GM19467 (cell line): ENCODE measurements around the gene BTBD6.
A peak's percentile ranks its signal among the peaks of the same experiment; 100 is the strongest.

Experiments used
- ATAC-seq: cut with Tn5 transposase; IDR thresholded peaks from one replicate; pipeline ENCODE4 v1.9.1; 2021; ENCODE audit warnings: mild to moderate bottlenecking, moderate library complexity; ENCODE audit not compliant: unreplicated experiment

Gene BTBD6

DNA sequence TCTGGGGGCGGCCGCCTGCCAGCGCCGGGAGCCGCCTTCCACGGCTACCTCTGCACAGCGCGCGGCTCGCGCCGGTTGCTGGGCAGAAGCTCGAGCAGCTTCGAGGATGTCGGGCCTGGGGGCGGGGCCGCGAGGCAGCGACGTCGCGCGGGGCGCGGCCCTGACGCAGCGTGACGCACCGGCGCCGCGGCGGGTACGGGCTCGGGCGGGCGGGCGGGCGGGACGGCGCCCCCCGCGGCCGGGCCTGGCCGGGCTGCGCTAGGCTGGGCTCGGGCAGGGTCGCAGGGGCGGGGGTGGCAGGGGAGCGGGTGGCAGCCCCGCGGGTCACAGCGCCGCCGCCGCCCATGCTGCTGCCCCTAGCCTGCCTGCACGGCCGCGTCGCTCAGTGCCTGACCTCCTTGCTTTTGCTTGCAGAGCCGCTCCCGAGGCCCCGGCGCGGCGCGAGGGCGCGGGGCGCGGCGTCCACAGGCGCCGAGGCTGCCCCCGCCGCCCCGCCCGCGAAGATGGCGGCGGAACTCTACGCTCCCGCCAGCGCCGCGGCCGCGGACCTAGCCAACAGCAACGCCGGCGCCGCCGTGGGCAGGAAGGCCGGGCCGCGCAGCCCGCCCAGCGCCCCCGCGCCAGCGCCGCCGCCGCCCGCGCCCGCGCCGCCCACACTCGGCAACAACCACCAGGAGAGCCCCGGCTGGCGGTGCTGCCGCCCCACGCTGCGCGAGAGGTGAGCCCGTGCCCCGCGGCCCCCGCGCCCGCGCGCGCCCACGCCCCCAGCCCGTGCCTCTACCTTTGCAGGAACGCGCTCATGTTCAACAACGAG, at the start of gene BTBD6:
Gene BTBD6, plus strand, starts transcription at position 166 of the 814 bp plus-strand sequence. Its CDS starts 179 bp downstream, at position 345.
- ATAC-seq, result peak; percentile 68

GRCh38 chr14:105198588-105198987, 49.7 kb upstream of the BTBD6 start:
- ATAC-seq, result no peak

GRCh38 chr14:105199093-105199492, 49.2 kb upstream of the BTBD6 start:
- no peak for ATAC-seq

DNA sequence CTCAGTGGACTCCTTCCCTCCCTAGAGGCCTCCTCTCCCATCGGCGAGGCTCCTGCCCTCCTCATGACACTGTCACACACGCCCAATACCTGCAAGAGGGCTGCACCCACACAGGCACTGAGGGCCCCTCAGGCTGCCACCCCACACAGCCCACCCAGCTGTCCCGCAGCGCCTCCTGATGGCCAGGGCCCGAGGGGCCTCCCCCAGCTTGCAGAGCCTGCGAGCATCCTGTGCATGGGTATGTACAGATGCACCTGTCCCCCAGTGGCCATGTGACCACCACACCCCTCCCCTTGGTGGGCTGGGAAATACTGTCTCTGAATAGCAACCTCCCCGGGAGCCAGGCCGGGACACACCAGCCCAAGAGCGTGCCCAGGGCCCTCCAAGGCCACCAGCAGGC, 48.3 kb upstream of the BTBD6 start:
- no peak for ATAC-seq

- no peak for ATAC-seq
Observed at GRCh38 chr14:105200641-105201040, 47.7 kb upstream of the BTBD6 start.

DNA sequence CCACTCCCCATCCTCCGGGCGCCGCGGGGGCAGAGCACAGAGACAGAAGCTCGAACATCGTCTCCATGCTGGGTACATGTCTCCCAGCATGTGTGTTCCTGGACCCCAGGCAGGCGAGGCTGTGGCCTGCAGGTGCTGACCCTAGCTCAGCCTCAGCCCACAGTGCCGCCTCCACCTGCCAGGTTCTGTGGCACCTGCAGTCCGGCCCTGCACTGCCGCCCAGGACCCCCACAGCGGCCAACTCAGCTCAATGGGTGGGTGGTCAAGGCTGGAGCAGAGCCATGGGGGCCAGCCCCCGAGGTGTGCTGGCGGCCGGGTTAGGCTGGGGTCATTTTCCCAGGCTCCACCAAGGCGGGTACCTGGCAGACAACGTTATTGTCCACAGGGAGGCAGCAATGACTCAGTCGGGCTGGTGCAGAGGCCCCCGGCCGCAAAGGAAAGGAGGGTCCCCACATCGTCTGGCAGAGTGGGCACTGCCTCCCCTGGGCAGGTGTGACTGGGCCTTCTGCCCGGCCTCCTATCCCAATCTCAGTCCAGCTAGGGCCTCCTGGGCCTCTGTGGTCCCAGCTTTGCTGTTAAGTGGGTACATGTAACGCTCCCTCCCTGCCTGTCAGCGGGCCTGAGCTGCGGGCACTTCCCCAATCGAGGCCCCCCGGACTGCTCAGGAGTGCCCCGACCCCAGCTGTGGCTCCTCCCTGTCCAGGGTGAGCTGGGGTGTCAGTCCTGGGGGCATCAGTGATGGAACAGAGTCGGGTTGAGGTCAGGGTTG, 47.0 kb upstream of the BTBD6 start:
- no peak for ATAC-seq

DNA sequence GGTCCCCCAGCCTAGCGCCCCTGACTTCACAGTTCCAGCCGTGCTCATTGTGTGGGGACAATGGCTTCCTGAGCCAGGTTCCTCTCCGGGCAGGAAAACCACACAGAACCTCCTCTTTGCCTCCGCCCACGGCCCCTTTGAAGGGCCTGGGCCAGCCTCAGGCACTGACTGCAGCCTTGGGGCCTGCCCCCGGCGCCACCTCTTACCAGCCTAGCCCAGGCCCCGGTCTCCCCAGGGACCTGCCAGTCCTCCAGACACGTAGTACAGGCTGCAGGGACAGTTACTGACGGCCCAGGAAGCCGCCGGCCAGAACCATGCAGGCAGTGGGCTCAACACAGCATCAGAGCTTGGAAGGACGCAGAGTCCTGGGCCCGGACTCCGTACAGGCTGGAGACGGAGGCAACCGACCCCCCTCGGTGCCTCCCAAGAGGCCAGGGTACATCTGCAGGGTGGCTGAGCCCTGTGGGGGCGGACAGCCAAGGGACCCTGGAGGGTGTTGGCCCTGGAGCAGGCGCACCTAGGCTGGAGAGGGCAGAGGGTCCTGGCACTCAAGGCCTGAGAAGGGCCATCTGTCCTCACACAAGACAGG, 46.3 kb upstream of the BTBD6 start:
- no peak for ATAC-seq

GRCh38 chr14:105203057-105203531, 45.2 kb upstream of the BTBD6 start:
- no peak for ATAC-seq

GRCh38 chr14:105203701-105204100, 44.6 kb upstream of the BTBD6 start:
- no peak for ATAC-seq

- ATAC-seq, result no peak
Observed at GRCh38 chr14:105204206-105204930, 44.0 kb upstream of the BTBD6 start.

- no peak for ATAC-seq
Observed at GRCh38 chr14:105204931-105205672, 43.2 kb upstream of the BTBD6 start.

GRCh38 chr14:105205673-105206208, 42.6 kb upstream of the BTBD6 start:
- ATAC-seq, result no peak

GRCh38 chr14:105206873-105207272, 41.5 kb upstream of the BTBD6 start:
- ATAC-seq, result no peak

GRCh38 chr14:105207460-105207901, 40.9 kb upstream of the BTBD6 start:
- no peak for ATAC-seq

DNA sequence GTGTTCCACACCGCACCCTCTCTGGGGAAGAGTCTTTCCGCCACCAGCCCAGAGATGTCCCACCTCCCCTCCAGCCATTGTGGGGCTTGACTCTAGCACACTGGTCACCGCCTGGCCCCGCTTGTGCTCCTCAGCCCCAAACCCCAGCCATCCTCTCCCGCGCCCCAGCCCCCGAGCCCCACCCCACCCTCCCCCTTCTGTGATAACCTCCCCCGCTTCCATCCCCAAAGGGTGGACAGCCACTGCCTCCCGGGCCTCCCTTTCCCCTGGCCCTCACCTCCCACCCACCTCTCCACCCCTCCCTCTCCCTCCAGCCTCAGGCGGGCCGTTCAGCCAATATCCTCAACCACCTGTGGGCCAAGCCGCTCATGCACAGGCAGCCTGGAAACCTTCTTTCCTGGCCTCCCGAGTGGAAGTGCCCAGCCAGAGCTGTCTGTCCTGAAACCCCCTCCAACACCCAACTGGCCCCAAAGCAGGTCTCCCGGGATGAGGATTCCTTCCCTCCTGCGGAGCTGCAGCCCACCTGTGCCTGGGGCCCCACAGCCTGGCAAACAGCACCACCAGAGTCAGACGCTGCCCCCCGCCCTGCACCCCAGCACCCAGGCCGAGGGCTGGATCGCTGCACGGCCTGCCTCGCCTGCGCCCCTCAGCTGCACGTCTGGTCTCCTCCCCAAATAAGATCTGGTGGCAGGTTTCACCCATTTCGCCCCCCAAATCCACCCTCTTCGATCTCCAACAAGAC, 40.2 kb upstream of the BTBD6 start:
- ATAC-seq, result no peak

DNA sequence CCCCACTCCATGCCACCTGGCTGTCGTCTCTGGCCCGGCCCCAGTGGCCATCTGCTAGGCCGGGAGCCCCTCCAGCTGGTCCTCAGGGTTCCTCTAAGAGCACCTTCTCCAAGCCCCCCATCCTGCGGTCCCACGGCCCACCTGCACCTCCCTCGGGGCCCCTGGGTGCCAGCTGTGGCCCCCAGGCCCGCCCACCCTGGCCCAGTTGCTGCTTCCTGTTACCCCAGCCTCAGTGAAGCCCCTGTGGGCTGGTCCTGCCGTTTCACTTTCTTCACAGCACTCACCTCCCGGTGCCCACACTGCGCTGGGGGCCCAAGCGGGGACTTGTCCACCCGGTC, 39.6 kb upstream of the BTBD6 start:
- no peak for ATAC-seq

DNA sequence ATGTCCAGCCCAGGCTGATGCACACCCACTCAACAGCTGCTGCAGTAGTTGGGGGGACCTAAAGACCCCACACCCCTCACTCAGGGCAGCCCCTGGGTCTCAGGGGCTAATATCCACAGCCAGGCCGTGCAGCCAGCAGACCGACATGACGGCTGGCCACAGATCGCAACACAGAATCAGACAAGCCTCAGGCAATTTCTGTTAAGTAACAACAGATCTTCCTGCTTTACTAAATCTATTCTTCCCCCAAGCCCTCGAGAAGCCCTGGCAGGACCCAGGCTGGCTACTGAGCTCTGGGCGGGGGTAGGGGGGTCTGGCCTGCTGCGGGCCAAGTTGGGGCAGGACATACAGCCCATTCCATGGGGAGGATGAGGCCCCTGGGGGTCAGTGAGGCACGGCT, 39.2 kb upstream of the BTBD6 start:
- no peak for ATAC-seq

GRCh38 chr14:105209646-105210045, 38.7 kb upstream of the BTBD6 start:
- no peak for ATAC-seq

- ATAC-seq, result no peak
Observed at GRCh38 chr14:105210266-105211025, 37.9 kb upstream of the BTBD6 start.
